Amniotic stem cell (primary cell): ENCODE results near the gene AGXT.

Experiments
- DNase-seq: peaks from one replicate; lab custom pipeline; 2025; lab: John Stamatoyannopoulos, UW

The AGXT gene

DNA sequence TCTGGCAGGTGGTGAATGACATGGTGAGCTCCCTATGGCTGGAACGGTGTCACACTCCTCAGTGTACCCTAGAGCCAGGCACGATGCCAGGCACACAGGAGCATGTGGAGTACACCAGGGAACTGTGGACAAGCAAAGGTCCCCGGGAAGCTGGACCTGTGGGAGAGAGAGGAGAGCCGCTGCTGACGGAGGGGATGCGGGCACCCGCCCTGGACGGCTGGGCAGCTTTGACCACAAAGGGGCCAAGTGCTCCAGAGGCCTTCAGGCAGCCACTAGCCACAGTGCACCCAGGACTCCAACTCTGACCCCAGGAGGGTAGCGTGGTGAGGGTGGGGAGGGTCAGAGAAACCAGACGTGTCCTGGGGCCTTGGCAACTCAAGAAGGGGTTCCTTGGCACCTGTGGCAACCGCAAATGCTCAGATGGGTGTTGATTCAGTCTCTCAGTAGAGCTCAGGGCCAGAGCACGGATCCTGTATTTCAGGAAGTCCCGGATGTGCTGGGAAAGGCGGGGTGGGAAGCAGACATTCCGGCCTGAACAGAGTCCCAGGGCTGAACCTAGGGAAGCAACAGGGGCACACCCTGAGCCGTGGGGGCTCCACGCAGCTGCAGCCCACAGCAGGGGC, 29.6 kb downstream of the AGXT start:
- no peak for DNase-seq

DNA sequence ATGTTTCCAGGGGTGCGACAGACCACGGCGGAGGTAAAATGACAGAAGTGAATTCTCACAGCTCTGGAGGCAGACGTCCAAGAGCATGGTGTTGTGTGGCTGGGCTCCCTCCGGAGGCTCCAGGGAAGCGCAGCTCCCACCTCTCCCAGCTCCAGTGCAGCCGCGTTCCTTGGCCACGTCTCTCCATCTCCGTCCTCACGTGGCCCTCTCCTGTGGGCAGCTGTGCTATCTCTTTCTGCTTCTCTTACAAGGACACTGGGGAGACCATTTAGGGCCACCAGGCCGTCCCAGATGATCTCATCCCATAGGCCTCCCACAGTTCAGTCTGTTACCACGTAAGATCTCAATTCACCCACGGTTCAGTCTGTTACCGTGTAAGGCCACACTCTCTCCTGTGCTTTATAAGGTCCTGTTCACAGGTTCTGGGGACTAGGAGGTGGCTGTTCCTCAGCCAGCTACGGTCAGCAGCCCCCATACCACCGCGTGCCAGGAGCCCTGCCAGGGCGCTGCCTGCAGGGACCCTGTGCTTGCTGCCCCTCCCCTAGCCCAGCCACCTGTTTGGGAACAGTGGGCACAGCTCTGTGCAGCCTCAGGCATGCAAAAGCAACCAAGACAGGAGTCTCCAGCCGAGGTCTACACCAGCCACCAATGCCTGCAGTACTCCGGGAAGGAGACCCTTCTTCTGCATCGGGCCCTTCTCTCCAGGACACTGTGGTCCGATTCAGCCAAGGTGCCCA, 30.3 kb downstream of the AGXT start:
- DNase-seq: no peak

DNA sequence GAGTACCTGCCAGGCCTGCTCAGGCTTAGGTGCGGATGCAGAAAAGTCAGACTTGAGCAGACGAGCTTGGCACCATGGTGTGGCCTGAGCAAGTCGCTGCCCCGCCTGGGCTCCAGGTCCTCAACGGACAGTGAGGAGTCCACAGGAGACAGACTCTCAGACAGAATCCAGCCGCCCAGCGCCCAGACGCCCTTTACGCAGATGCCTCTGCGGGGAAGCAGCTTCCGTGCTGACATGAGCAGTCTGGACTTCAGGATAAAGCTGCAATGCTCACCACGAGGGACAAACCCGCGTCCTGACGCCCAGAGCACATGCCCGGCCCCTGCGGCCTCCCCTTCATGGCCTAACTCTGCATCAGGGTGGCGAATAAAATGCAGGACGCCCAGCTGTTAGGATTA, 30.8 kb downstream of the AGXT start:
- DNase-seq: no peak

- no peak for DNase-seq
Measured at GRCh38 chr2:240900141-240900860, 31.7 kb downstream of the AGXT start.

DNA sequence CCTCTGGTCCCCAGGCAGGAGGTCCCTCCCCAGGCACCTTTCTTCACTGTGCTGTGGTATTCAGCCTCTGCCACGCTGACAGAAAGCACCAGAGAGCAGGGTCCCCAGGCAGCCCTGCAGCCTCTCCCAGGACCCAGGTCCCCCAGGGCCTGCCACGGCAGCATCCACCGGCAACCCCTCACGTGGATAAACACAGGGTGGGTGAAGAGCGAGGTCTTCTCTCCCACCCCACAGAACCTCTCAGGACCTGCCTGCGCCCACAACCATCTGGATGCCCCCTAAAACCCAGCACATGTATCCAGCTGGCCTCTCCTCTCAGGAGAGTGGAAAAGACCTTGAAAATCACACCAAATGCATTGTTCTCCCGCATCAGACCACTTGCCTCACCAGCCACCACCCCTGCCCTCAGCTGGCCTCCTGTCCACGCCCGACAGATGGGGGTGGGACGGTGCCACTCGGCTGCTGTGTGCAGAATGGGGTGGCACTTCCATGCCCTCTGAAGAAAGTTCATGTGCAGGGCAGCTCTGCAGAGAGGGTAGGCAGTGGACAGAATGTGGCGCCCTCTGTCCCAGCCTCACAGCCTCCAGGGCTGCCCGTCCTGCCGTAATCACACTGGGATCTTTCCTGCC, 33.5 kb downstream of the AGXT start:
- DNase-seq: no peak

- DNase-seq: no peak
Measured at GRCh38 chr2:240902615-240903041, 34.0 kb downstream of the AGXT start.

- DNase-seq: no peak
Measured at GRCh38 chr2:240903191-240904060, 34.8 kb downstream of the AGXT start.

DNA sequence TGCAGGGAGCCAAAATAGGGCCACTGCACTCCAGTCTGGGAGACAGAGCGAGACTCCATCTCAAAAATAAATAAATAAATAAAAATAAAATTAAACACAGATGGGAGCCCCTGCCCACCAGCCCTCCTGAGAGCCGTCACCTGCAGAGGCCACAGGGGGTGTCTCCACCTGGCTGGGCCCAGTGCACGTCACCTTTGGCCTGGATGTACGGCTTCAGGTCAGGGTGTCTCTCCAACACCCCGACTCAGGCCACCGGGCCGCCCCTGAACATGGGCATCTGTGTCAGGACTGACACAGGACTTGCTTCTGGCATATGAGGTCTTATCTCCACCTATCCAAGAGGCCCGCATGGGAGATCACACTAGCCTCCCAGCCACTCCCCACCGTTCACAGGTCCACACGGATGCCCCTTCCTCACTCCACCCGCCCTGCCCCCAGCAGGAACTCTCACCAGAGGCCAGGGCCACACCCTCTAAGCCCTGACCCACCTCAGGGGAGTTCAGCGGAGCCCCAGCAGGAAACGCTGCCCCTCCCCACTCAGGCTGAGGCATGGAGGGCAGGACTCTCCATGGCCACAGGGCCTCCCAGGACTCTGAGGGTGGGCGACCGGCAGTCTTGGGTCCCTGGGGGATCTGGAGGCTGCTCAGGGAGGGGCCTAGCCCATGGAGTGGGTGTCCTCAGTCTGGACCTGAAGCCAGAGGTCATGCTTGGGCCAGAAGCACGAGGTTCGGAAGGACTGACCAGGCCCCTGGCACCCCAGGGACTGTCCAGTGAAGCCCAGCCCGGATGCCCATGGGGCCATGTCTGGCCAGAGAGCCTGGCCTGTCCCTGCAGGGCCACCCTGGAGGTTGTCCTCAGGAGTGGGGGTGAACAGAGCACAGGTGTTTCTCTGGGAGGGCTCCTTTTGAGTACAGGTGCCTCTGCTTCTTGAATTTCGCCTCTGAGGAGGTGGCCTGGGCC, 35.9 kb downstream of the AGXT start:
- DNase-seq: no peak

DNA sequence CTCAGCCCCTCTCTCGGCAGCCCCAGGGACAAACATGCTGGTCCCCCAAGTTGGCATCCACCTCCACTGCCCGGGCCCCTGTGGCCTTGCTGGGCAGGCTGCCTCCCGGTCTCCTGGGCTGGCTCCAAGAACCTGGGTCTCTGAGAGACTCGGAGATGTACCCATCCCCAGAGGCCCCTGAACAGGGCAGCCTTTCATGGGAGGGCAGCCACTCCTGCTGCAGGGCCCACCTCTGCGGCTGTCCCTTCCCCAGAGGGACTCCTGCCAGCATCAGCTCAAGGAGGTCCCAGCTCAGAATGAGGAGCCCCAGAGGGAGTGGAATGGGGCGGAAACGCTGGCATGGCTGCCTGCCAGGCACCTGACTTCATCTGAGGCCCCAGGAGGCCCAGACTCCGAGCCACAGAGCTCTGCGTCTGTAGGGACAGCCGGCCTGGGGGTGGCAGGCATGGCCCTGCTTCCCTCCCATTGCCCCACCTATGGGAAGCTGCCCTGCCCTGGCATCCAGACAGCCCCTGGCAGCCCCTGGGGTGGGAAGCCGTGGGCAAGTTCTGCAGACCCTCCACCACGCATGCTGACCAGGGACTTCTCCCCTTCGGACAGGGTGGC, 36.7 kb downstream of the AGXT start:
- no peak for DNase-seq

GRCh38 chr2:240906141-240906910, 37.7 kb downstream of the AGXT start, which contains the start of gene CROCC2:
TSS of gene CROCC2 (plus strand) at chr2:240906336. CDS start at chr2:240906514, 178 bp downstream.
- no peak for DNase-seq

GRCh38 chr2:240906911-240907590, 38.4 kb downstream of the AGXT start:
- no peak for DNase-seq

GRCh38 chr2:240909216-240909974, 40.8 kb downstream of the AGXT start:
- no peak for DNase-seq

DNA sequence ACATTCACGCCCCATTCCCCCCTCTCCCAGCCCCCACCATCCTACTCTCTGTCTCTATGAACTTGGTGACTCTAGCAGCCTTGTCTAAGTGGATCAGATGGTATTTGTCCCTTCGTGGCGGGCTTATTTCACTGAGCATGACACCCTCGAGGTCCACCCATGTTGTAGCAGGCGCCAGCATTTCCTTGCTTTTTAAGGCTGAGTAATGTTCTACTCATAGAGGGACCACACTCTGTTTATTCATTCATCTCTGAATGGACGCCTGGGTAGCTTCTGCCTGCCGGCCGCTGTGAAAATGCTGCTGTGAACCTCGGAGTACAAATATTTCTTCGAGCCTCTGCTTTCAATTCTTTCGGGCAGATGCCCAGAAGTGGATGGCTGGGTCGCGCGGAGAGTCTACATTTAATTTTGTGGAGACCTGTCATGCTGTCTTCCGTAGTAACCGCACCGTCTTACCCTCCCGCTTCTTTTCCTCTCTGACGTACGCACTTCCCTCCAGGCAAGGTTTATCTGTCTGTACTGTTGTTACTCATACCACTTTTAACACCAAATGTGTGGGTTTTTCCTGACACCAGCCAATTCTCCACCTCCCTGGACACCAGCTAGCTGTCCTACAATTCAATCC, 43.1 kb downstream of the AGXT start:
- DNase-seq: no peak

- no peak for DNase-seq
Measured at GRCh38 chr2:240912878-240913809, 44.5 kb downstream of the AGXT start.

GRCh38 chr2:240913810-240914644, 45.4 kb downstream of the AGXT start:
- DNase-seq: no peak
